Endometrium (tissue), 2 donors: ENCODE data around the gene MYH1.
"Not testable (repeated sequence)": the region's sequence is repeated elsewhere in the genome, so short reads cannot be mapped to it uniquely, and the experiment has no call there.

Source experiments
- FAIRE-seq: peaks from 2 replicates; lab custom pipeline; 2012; peaks lifted over from hg19 to GRCh38; lab: Jason Lieb, UNC
- donor health status: control.
- donor health status: control.

Gene MYH1

GRCh38 chr17:10518271-10519037 lies at the start of gene MYH1:
MYH1 (minus strand) TSS chr17:10518542; CDS start chr17:10516642, 1,900 bp downstream.
- no peak for FAIRE-seq

DNA sequence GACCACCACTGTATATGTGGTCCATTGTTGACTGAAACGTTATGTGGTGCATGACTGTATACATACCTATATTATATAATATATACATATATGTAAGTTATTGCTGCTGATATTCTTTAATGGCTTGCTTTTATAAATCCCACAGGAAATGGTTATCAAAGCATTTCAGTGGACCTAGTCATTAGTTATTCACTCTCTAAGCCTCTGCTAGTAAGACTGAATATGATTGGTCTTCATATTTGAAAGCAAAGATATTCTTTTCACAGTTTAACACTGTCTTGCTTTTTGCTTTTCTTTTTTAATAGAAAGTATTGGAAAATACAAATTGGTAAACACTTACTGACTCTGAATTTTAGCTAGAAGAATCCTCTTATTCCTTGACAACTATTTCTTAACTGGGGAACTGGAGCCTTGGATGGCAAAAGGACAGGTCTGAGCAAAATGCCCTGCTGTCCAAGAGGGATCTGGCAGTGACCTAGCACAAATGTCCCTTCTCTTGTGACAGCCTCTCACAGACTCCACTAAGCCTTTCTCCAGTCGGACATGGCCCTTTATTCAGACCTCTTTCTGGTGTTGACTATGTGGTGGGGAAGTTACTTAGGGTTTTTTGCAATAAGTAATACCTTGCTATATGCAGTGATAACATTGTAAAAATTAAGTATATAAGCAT lies 45.8 kb upstream of the MYH1 start:
- no peak for FAIRE-seq

DNA sequence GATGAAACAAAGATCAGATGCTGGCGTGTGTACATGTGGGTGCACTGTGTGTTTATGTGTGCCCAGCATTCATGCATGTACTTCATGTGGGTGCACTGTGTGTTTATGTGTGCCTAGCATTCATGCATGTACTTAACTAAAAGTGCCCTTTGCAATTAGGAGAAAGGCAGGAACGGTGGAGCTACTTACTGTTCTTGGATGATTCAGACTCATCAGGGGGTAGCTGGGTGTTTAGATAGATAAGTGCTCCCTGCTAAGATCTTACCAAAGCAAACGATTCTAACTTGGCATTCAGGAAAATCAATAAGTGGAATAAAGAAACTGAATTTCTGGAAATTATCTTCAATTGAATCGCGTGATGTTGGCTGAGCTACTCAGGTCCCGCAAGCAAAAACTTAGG lies 39.7 kb upstream of the MYH1 start:
- FAIRE-seq = no peak

- no peak for FAIRE-seq
Measured at GRCh38 chr17:10557422-10557821, 39.1 kb upstream of the MYH1 start.

DNA sequence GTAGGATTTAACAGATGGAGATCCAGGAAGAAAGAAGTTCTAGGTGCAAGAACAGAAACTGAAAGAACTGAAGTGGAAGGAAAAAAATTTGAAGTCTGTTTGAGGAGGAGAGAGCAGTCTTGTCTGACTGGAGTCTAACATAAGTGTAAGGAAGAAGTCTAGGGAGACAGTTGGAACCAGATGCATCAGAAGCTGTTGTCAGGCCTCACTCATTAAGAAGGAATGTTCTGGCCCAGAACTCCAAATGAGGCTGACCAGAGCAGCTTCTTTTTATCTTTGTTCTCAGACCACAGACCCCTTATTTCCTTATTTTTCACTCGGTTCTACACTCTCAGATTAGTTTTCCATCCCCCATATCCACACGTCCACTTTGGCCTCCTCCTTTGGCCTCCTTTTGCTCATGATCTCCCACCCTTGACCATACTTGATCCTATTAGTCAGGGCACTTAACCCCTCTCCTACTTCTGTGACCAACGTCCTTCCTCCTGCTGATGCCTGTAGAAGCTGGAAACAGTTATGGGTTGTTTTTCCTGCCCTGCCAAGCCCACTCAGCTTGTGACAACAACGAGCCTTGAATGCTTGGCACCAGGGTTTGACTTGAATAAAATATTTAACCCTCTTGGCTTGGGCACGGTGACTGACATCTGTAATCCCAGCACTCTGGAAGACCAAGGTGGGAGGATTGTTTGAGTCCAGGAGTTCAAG lies 38.1 kb upstream of the MYH1 start:
- no peak for FAIRE-seq

GRCh38 chr17:10550014-10550413 lies 31.7 kb upstream of the MYH1 start:
- FAIRE-seq = no peak

- FAIRE-seq = no peak
Measured at GRCh38 chr17:10549096-10549842, 30.9 kb upstream of the MYH1 start, which contains the start of gene MYH2. MYH2 (minus strand) TSS chr17:10549658; CDS start chr17:10547920, 1,738 bp downstream.

- no peak for FAIRE-seq
Measured at GRCh38 chr17:10547351-10547750, 29.0 kb upstream of the MYH1 start.

GRCh38 chr17:10543486-10543885 lies 25.1 kb upstream of the MYH1 start:
- FAIRE-seq = not testable (repeated sequence)

GRCh38 chr17:10541179-10541578 lies 22.8 kb upstream of the MYH1 start:
- not testable (repeated sequence) for FAIRE-seq

GRCh38 chr17:10532026-10532425 lies 13.7 kb upstream of the MYH1 start:
- FAIRE-seq = no peak

- no peak for FAIRE-seq
Measured at GRCh38 chr17:10527419-10527818, 9.1 kb upstream of the MYH1 start.

DNA sequence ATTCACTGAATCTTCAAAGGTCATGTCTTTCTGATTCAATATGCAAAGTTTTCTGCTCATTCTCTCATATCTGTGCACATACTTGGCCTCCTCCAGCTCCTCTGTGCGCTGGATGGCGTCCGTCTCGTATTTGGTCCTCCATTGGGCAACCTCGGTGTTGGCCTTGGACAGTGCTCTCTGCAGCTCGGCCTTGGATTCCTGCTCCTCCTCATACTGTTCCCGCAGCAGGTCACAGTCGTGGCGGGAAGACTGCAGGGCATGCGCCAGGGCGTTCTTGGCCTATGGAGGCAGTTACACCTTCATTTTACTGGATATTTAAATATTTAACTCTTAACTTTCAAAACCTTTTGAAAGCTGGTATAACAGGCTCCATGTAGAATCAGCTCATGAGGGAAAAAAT lies 8.2 kb upstream of the MYH1 start:
- FAIRE-seq = no peak

- FAIRE-seq = no peak
Measured at GRCh38 chr17:10523064-10523463, 4.7 kb upstream of the MYH1 start.

DNA sequence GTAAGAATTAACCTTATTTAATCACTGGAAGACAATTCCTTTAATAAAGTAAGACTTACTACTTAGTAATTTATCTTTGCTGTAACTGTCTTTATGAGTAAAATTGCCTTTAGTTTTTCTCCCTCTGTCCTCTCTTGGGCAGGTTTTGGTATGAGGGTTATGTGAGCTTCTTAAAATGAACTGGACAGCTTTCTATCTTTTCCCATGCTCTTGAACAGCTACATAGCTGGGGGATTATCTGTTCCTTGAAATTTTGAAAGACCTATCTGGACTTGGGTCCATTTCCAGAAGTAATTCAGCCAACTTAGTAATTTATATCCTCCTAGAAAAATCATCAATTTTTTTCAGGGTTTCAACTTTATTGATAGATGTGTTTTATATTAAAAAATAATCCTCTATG lies 3.6 kb upstream of the MYH1 start:
- FAIRE-seq = no peak

GRCh38 chr17:10516638-10517037 lies 1.7 kb downstream of the MYH1 start:
- no peak for FAIRE-seq

DNA sequence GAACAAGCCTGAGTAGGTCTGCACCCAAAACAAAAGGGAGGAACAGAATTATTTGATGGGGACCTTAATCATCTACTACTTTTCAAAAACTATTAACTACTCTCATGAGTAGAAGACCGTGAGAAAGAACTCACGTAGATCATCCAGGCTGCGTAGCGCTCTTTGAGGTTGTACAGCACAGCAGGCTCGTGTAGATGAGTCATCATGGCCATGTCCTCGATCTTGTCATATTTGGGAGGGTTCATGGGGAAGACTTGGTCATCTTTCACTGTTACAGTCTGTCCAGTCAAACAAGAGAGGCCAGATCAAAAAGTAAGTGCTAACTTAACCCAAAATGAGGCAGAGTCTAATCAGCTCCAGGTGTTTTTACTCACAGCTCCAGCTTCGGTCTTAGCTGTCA lies 2.3 kb downstream of the MYH1 start:
- no peak for FAIRE-seq

DNA sequence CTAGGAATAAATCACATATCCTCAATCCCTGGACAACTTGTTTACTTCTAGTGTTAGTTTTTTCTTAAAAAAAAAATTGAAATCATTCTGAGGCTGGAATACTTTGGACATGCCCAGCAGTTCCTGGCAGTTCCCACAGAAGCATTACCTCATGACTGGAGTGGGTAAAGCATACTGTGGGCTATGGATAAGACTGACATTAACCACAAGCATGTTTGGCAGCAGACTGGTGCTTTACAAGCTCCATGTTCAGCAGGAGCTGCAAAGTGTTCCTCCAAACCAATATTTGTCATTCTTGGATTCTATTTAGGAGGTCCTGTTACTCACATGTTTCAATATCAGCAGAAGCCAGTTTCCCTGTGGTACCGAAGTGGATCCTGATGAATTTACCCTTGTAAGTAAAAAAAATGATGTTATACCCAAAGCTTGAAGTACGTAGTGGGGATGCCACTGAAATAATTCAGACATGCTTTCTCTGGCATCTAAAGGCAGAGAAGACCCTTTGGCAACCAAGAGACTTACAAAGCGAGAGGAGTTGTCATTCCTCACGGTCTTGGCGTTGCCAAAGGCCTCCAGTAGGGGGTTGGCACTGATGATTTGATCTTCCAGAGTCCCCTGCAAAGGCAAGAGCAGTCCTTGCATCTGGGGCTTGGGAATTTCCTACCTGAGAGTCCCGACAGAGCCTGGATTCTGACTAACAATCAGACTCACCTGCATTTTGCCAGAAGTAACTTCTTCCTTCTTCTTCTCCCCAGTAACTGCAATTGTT lies 4.9 kb downstream of the MYH1 start:
- no peak for FAIRE-seq

GRCh38 chr17:10512856-10513255 lies 5.5 kb downstream of the MYH1 start:
- FAIRE-seq = no peak

DNA sequence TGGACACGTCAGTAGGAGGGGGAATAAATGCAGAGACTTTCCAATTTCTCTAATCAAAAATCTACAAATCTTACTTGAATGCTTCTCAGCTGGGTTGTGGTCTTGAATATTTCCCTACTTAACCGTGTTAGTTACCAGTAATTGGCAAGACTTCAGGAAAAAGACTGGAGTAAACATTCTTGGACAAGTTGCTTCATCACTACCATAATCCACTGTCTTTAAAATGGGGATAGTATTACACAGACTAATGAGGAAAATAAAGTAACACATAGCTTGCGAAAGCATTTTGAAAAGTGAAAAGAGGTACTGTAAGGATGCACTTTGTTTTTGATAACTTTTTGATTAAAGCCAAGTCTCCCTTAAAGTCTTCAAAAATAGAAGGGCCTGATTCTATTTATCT lies 18.4 kb downstream of the MYH1 start:
- FAIRE-seq = no peak

- FAIRE-seq = no peak
Measured at GRCh38 chr17:10492004-10492403, 26.3 kb downstream of the MYH1 start.

DNA sequence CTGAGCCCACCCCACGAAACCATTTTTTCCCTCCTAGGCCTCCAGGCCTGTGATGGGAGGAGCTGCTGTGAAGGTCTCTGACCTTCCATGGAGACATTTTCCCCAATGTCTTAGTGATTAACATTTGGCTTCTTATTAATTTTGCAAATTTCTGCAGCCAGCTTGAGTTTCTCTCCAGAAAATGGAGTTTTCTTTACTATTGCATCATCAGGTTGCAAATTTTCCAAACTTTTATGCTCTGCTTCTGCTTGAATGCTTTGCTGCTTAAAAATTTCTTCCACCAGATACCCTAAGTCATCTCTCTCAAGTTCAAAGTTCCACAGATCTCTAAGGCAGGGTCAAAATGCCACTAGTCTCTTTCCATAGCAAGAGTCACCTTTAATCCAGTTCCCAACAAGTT lies 36.1 kb downstream of the MYH1 start:
- FAIRE-seq = no peak
